ENCODE measurements around the gene SMTN. TPM values are rescaled to one million over a fixed set of nuclear protein-coding genes. Genes with fewer than 3 reads are reported as not detected.

The SMTN gene
- total and polyA plus RNA-seq, 10 of the 15 experiments (the other 5 are each of a cell fraction or from before 2014, with no cell fraction given), result 0.92 to 21.9 (median 4.8) TPM

- TF ChIP-seq CEBPZ (IDR thresholded peaks at IDR 0.05; ENCODE audit: low read depth, low read length) (no peak), MTA3 (IDR thresholded peaks at IDR 0.05; ENCODE audit: borderline replicate concordance, low read length) (no peak), ETV6 (conservative IDR thresholded peaks at IDR 0.05 in 1 of 2, IDR thresholded peaks at IDR 0.05 in 1 of 2; ENCODE audit: borderline replicate concordance in 1 of 2, low read depth in 1 of 2) (no peak), WRNIP1 (IDR thresholded peaks at IDR 0.05; ENCODE audit: borderline replicate concordance, low read depth, low read length) (no peak)
Observed at GRCh38 chr22:31122532-31123291, 41.6 kb downstream of the SMTN start, which contains the start of gene INPP5J (continued).

- DNase-seq (ENCODE audit: low read depth, low spot score) (no peak), FAIRE-seq (no peak), ATAC-seq (no peak)
- H3K9me3 ChIP-seq (replicated peaks; ENCODE audit: control insufficient read depth, insufficient read depth, low read length), result no peaks in the 10 kb centered on the region
- no peak overlapping the region for H2AFZ ChIP-seq (ENCODE audit: control insufficient read depth, low read depth, low read length)
- H3K36me3 ChIP-seq (ENCODE audit: control insufficient read depth in 2 of 2, insufficient read depth in 2 of 2, low read length in 1 of 2), result no peaks in the 10 kb centered on the region
- RAD21 ChIA-PET (ENCODE audit: unreplicated experiment), result no interaction called here
- no peaks in the 10 kb centered on the region for H4K20me1 ChIP-seq (ENCODE audit: control insufficient read depth, insufficient read depth)
- no peak overlapping the region for H3K27ac ChIP-seq (ENCODE audit: control insufficient read depth, insufficient read depth)
- intact Hi-C loops (cut with micrococcal nuclease; ENCODE audit: unreplicated experiment), result no loop called here
- H3K4me1 ChIP-seq (ENCODE audit: control insufficient read depth, insufficient read depth, low read length), result no peaks in the 10 kb centered on the region
- SMC1A ChIA-PET (ENCODE audit: uncharacterized antibody, unreplicated experiment), result no interaction called here
- H3K27me3 ChIP-seq (replicated peaks in 1 of 2; ENCODE audit: control insufficient read depth in 2 of 2, insufficient read depth in 2 of 2, low read length in 1 of 2), result no peaks in the 10 kb centered on the region
- H3K79me2 ChIP-seq (ENCODE audit: control insufficient read depth, insufficient read depth, low read length), result no peaks in the 10 kb centered on the region
- no peak overlapping the region for H3K4me3 ChIP-seq
- CTCF ChIA-PET, result no interaction called here
- H3K4me2 ChIP-seq (ENCODE audit: control insufficient read depth, insufficient read depth), result no peak overlapping the region
- POLR2A ChIA-PET, result no interaction called here
- in situ Hi-C loops (cut with MboI), result no loop called here
- H3K9ac ChIP-seq (ENCODE audit: control insufficient read depth, insufficient read depth, low read length), result no peak overlapping the region
- WGBS (ENCODE audit: insufficient coverage, insufficient replicate concordance, low lambda C conversion rate, missing lambda C conversion rate), result 36% methylated on average over 4 of the region's 4 CpGs
- no TSS peak for BruUV-seq (replicated peaks)
- no peak for TF ChIP-seq IKZF1 (conservative IDR thresholded peaks at IDR 0.05)
- TF ChIP-seq E4F1 (IDR thresholded peaks at IDR 0.05; ENCODE audit: borderline replicate concordance, partially characterized antibody), result no peak
- no peak for TF ChIP-seq HCFC1 (IDR thresholded peaks at IDR 0.05; ENCODE audit: low read length)
- no peak for TF ChIP-seq MXI1 (IDR thresholded peaks at IDR 0.05; ENCODE audit: low read depth, low read length)
- TF ChIP-seq MYB (IDR thresholded peaks at IDR 0.05; ENCODE audit: borderline replicate concordance, low read depth, low read length), result no peak
- no peak for TF ChIP-seq WRNIP1 (IDR thresholded peaks at IDR 0.05; ENCODE audit: borderline replicate concordance, low read depth, low read length)
- TF ChIP-seq ZNF592 (IDR thresholded peaks at IDR 0.05), result no peak
- no peak for TF ChIP-seq MTA3 (IDR thresholded peaks at IDR 0.05; ENCODE audit: borderline replicate concordance, low read length)
Observed at GRCh38 chr22:31123292-31123602, 42.1 kb downstream of the SMTN start.
